ENCODE results near the gene KEAP1.

DNA sequence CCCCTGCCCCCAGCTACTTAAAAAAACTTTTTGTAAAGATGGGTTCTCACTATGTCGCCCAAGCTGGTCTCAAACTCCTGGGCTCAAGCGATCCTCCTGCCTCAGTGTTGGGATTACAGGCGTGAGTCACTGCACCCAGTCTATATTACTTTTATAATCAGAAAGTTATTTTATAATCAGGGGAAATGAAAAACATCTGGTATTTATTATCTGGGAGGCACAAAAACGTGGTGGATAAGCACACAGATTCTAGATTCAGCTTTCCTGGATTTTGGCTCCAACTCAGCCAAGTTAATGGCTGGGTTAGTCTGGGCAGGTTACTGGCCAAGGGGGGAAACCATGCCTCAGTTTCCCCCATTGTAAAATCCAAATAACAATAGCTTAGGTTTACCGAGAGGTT is 24.7 kb downstream of the KEAP1 start:
- TF ChIP-seq NFYB (CRISPR knock-in tag; IDR thresholded peaks at IDR 0.05) (no peak), HOXA7 (CRISPR knock-in tag; IDR thresholded peaks at IDR 0.05) (no peak), ZSCAN29 (CRISPR knock-in tag; conservative IDR thresholded peaks at IDR 0.05) (no peak), RNF2 (conservative IDR thresholded peaks at IDR 0.05; ENCODE audit: low read depth) (no peak)
- TF ChIP-seq, protein P1, sequence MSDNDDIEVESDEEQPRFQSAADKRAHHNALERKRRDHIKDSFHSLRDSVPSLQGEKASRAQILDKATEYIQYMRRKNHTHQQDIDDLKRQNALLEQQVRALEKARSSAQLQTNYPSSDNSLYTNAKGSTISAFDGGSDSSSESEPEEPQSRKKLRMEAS (IDR thresholded peaks at IDR 0.05): no peak
- TF ChIP-seq, protein P2, sequence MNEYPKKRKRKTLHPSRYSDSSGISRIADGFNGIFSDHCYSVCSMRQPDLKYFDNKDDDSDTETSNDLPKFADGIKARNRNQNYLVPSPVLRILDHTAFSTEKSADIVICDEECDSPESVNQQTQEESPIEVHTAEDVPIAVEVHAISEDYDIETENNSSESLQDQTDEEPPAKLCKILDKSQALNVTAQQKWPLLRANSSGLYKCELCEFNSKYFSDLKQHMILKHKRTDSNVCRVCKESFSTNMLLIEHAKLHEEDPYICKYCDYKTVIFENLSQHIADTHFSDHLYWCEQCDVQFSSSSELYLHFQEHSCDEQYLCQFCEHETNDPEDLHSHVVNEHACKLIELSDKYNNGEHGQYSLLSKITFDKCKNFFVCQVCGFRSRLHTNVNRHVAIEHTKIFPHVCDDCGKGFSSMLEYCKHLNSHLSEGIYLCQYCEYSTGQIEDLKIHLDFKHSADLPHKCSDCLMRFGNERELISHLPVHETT (CRISPR knock-in tag; conservative IDR thresholded peaks at IDR 0.05): no peak

All from HepG2 (cell line).